Calu3 (cell line): ENCODE data around the gene UNK. TPM values are rescaled to one million over a fixed set of nuclear protein-coding genes. Genes with fewer than 3 reads are reported as not detected.

Source experiments
- BruUV-seq: library from RNA; stranded (reverse); fragments of 400-500 nt; replicated peaks from 2 replicates; lab custom pipeline; 2021; lab: Mats Ljungman, UMichigan
- CTCF ChIA-PET: fragments of 300-600 bp; sonication (Branson Sonifier 250); formaldehyde crosslinking; loops from one replicate; lab custom pipeline; 2022; ENCODE audit warnings: antibody characterized with exemption; lab: Charles Lee
- DNase-seq: peaks from one replicate; pipeline ENCODE4 v3.0.0; 2022
- H3K27ac Mint-ChIP-seq: one replicate; pipeline ENCODE4 v1.8.0; 2022; ENCODE audit warnings: mixed read lengths; ENCODE audit not compliant: unreplicated experiment
- H3K27me3 Mint-ChIP-seq: one replicate; pipeline ENCODE4 v1.8.0; 2022; ENCODE audit warnings: mixed read lengths; ENCODE audit not compliant: unreplicated experiment
- H3K36me3 Mint-ChIP-seq: one replicate; pipeline ENCODE4 v1.8.0; 2022; ENCODE audit warnings: mild to moderate bottlenecking, moderate library complexity, mixed read lengths; ENCODE audit not compliant: insufficient read depth, unreplicated experiment
- H3K4me1 Mint-ChIP-seq: one replicate; pipeline ENCODE4 v1.8.0; 2022; ENCODE audit warnings: mild to moderate bottlenecking, low read depth, mixed read lengths; ENCODE audit not compliant: unreplicated experiment
- H3K4me3 Mint-ChIP-seq: one replicate; pipeline ENCODE4 v1.8.0; 2022; ENCODE audit warnings: mild to moderate bottlenecking, low read depth, moderate library complexity, mixed read lengths; ENCODE audit not compliant: unreplicated experiment
- H3K9me3 Mint-ChIP-seq: one replicate; pipeline ENCODE4 v1.8.0; 2022; ENCODE audit warnings: low read depth, mixed read lengths; ENCODE audit not compliant: unreplicated experiment
- CTCF ChIP-seq: fragments of 200-600 bp; IDR thresholded peaks from one replicate; pipeline ENCODE4 v1.8.0; 2022; ENCODE audit warnings: antibody characterized with exemption; ENCODE audit not compliant: unreplicated experiment
- intact Hi-C: fragments of 100-400 bp; cut with micrococcal nuclease; formaldehyde crosslinking; loops from one replicate; pipeline ENCODE4 v1.10.0; 2022; ENCODE audit not compliant: unreplicated experiment
- total RNA-seq: library from RNA; stranded (reverse); gene quantifications from 2 replicates; pipeline ENCODE4 v1.2.3, GENCODE V29; 2022

UNK gene
- total RNA-seq, 1 experiment from 2014 or later, result 26.0 TPM

- no TSS peak for BruUV-seq
- CTCF ChIA-PET, result interaction anchor here (0.6 to 1.4 kb wide), 12 partner anchors 11 to 759 kb away, joined by 3 to 8 read pairs (median 4); partner anchors contain the start of genes GALK1 and WBP2
Measured at GRCh38 chr17:75783069-75783783, 1.4 kb upstream of the UNK start.

GRCh38 chr17:75783803-75784472, 668 bp upstream of the UNK start:
- no peak for TF ChIP-seq CTCF
- Mint-ChIP-seq H3K9me3 (no peaks in the 10 kb centered on the region), H3K4me3 (peak overlapping the region; percentile 84), H3K4me1 (peaks cover 28% of the 10 kb centered on the region), H3K36me3 (peaks cover 49% of the 10 kb centered on the region), H3K27ac (peak overlapping the region; percentile 96), H3K27me3 (peaks cover 12% of the 10 kb centered on the region)
- no peak for DNase-seq
- no TSS peak for BruUV-seq
- CTCF ChIA-PET, result interaction anchor here (0.6 to 1.5 kb wide), 13 partner anchors 12 to 1504 kb away, joined by 3 to 8 read pairs (median 4); partner anchors contain the start of genes GALK1 and WBP2
- intact Hi-C loops, result loop anchor here (5.0 kb wide), 1 partner anchor 93 kb away; the partner anchor contains the start of gene TRIM47

More at GRCh38 chr17:75783069-75783783, 1.4 kb upstream of the UNK start:
- Mint-ChIP-seq H3K4me3 (peak overlapping the region; percentile 84), H3K27ac (peak overlapping the region; percentile 96), H3K27me3 (peaks cover 12% of the 10 kb centered on the region), H3K36me3 (peaks cover 56% of the 10 kb centered on the region), H3K9me3 (no peaks in the 10 kb centered on the region), H3K4me1 (peaks cover 28% of the 10 kb centered on the region)
- DNase-seq, result peak; percentile 56
- intact Hi-C loops, result loop anchor here (5.0 kb wide), 1 partner anchor 94 kb away; the partner anchor contains the start of gene TRIM47
- peak; percentile 65 for TF ChIP-seq CTCF

- TSS peak; percentile 56 for BruUV-seq
- H3K4me1 Mint-ChIP-seq, result peaks cover 28% of the 10 kb centered on the region
- CTCF ChIA-PET, result interaction anchor here (0.6 to 1.5 kb wide), 5 partner anchors 11 to 1502 kb away, joined by 3 to 6 read pairs (median 3); no protein-coding TSS in a partner anchor
- H3K36me3 Mint-ChIP-seq, result peaks cover 36% of the 10 kb centered on the region
- no peak for TF ChIP-seq CTCF
- no peaks in the 10 kb centered on the region for H3K9me3 Mint-ChIP-seq
- peak overlapping the region; percentile 84 for H3K4me3 Mint-ChIP-seq
- peak overlapping the region; percentile 96 for H3K27ac Mint-ChIP-seq
- peak; percentile 91 for DNase-seq
- intact Hi-C loops, result no loop called here
- peaks cover under 1% of the 10 kb centered on the region for H3K27me3 Mint-ChIP-seq
Measured at GRCh38 chr17:75785016-75785890, 647 bp downstream of the UNK start.

- no peak for DNase-seq
- TF ChIP-seq CTCF, result no peak
- CTCF ChIA-PET, result interaction anchor here (0.6 kb wide), 2 partner anchors 191 to 325 kb away, joined by 3 to 4 read pairs; no protein-coding TSS in a partner anchor
Measured at GRCh38 chr17:75791254-75791653, 6.6 kb downstream of the UNK start.

More at GRCh38 chr17:75791254-75791653, 6.6 kb downstream of the UNK start:
- intact Hi-C loops, result no loop called here
- BruUV-seq, result no TSS peak
- H3K4me1 Mint-ChIP-seq, result peaks cover 3% of the 10 kb centered on the region
- H3K36me3 Mint-ChIP-seq, result no peaks in the 10 kb centered on the region
- no peak overlapping the region for H3K4me3 Mint-ChIP-seq
- H3K9me3 Mint-ChIP-seq, result no peaks in the 10 kb centered on the region
- no peaks in the 10 kb centered on the region for H3K27me3 Mint-ChIP-seq
- no peak overlapping the region for H3K27ac Mint-ChIP-seq
